NCI-H345 treated with DMSO at 0.1 percent for 48 hours (cell line): Measurements from ENCODE around the gene CMIP.
"Not testable (repeated sequence)": the region's sequence is repeated elsewhere in the genome, so short reads cannot be mapped to it uniquely, and the experiment has no call there.

Experiments
- DNase-seq: peaks from one replicate; lab custom pipeline; 2025; ENCODE audit not compliant: unreplicated experiment; lab: John Stamatoyannopoulos, UW

CMIP gene

GRCh38 chr16:81444448-81445121 lies at the start of gene CMIP:
Gene CMIP (plus strand): TSS chr16:81444808.
- no peak for DNase-seq

GRCh38 chr16:81394966-81395655 lies 49.5 kb upstream of the CMIP start:
- DNase-seq: no peak

GRCh38 chr16:81397058-81397878 lies 47.3 kb upstream of the CMIP start:
- no peak for DNase-seq

GRCh38 chr16:81397879-81398520 lies 46.6 kb upstream of the CMIP start:
- no peak for DNase-seq

GRCh38 chr16:81399909-81400308 lies 44.7 kb upstream of the CMIP start:
- DNase-seq: no peak

- no peak for DNase-seq
Observed at GRCh38 chr16:81401035-81401950, 43.3 kb upstream of the CMIP start.

- no peak for DNase-seq
Observed at GRCh38 chr16:81403208-81403600, 41.4 kb upstream of the CMIP start.

- DNase-seq: peak; percentile 9
Observed at GRCh38 chr16:81403601-81404391, 40.8 kb upstream of the CMIP start.

GRCh38 chr16:81405002-81405401 lies 39.6 kb upstream of the CMIP start:
- not testable (repeated sequence) for DNase-seq

- no peak for DNase-seq
Observed at GRCh38 chr16:81405702-81406113, 38.9 kb upstream of the CMIP start.

- no peak for DNase-seq
Observed at GRCh38 chr16:81408409-81408950, 36.1 kb upstream of the CMIP start.

GRCh38 chr16:81409016-81409556 lies 35.5 kb upstream of the CMIP start:
- no peak for DNase-seq

- no peak for DNase-seq
Observed at GRCh38 chr16:81410643-81411293, 33.8 kb upstream of the CMIP start.

- no peak for DNase-seq
Observed at GRCh38 chr16:81413245-81413990, 31.2 kb upstream of the CMIP start.

- no peak for DNase-seq
Observed at GRCh38 chr16:81415751-81416150, 28.9 kb upstream of the CMIP start.

GRCh38 chr16:81416749-81417148 lies 27.9 kb upstream of the CMIP start:
- DNase-seq: no peak

GRCh38 chr16:81417210-81417609 lies 27.4 kb upstream of the CMIP start:
- no peak for DNase-seq

- DNase-seq: no peak
Observed at GRCh38 chr16:81419806-81420205, 24.8 kb upstream of the CMIP start.
